Activated naive CD4-positive, alpha-beta T cell (primary cell): Measurements from ENCODE around the gene CHD5.
"Not testable (repeated sequence)": the region's sequence is repeated elsewhere in the genome, so short reads cannot be mapped to it uniquely, and the experiment has no call there.

ENCODE experiments used
- DNase-seq, 4 experiments: peaks; one replicate each; lab custom pipeline; 2025; lab: John Stamatoyannopoulos, UW

The CHD5 gene

GRCh38 chr1:6180268-6180706 is at the start of gene CHD5:
TSS of gene CHD5 (minus strand) at chr1:6180321. CDS start at chr1:6180023, 298 bp downstream.
- no peak for DNase-seq

GRCh38 chr1:6225651-6226050 is 45.5 kb upstream of the CHD5 start:
- no peak for DNase-seq

GRCh38 chr1:6224718-6225117 is 44.6 kb upstream of the CHD5 start:
- no peak for DNase-seq

GRCh38 chr1:6223617-6224016 is 43.5 kb upstream of the CHD5 start:
- DNase-seq: no peak

GRCh38 chr1:6222636-6223035 is 42.5 kb upstream of the CHD5 start:
- no peak for DNase-seq

- DNase-seq: no peak
These were observed 41.2 kb upstream of the CHD5 start for GRCh38 chr1:6221210-6221784.

- DNase-seq: no peak
These were observed 40.1 kb upstream of the CHD5 start for GRCh38 chr1:6220236-6220635.

- not testable (repeated sequence) for DNase-seq
These were observed 39.5 kb upstream of the CHD5 start for GRCh38 chr1:6219641-6220040.

- no peak for DNase-seq
These were observed 38.4 kb upstream of the CHD5 start for GRCh38 chr1:6218375-6219164.

GRCh38 chr1:6212193-6212959 is 32.3 kb upstream of the CHD5 start:
- no peak for DNase-seq

GRCh38 chr1:6211731-6212130 is 31.6 kb upstream of the CHD5 start:
- DNase-seq: no peak

- DNase-seq: no peak
These were observed 30.7 kb upstream of the CHD5 start for GRCh38 chr1:6210591-6211355.

GRCh38 chr1:6209661-6210580 is 29.8 kb upstream of the CHD5 start:
- DNase-seq: no peak

GRCh38 chr1:6208723-6209660 is 28.9 kb upstream of the CHD5 start:
- no peak for DNase-seq

GRCh38 chr1:6207921-6208320 is 27.8 kb upstream of the CHD5 start:
- DNase-seq: no peak

GRCh38 chr1:6207075-6207885 is 27.2 kb upstream of the CHD5 start:
- DNase-seq: no peak

- DNase-seq: no peak
These were observed 26.4 kb upstream of the CHD5 start for GRCh38 chr1:6206520-6206855.

GRCh38 chr1:6205849-6206519 is 25.9 kb upstream of the CHD5 start, which contains the start of gene RNF207:
TSS of gene RNF207 (plus strand) at chr1:6206119. CDS start at chr1:6206536, 417 bp downstream.
- no peak for DNase-seq
